GM12864 (cell line): ENCODE data around the gene KANK4.
"Not testable (repeated sequence)": the region's sequence is repeated elsewhere in the genome, so short reads cannot be mapped to it uniquely, and the experiment has no call there.

Experiments
- DNase-seq: peaks from one replicate; pipeline ENCODE4 v3.0.0-alpha.2; 2011; ENCODE audit warnings: low read depth
- H3K4me3 ChIP-seq: 2 replicates; pipeline ENCODE4 v1.5.1; 2011; ENCODE audit warnings: mild to moderate bottlenecking, low read depth, low read length, control low read depth
- CTCF ChIP-seq: IDR thresholded peaks from 2 replicates; pipeline ENCODE4 v1.5.1; 2011; ENCODE audit warnings: low read depth, mild to moderate bottlenecking, moderate library complexity, low read length, control low read depth, inconsistent platforms; ENCODE audit errors: missing control alignments

Gene KANK4

GRCh38 chr1:62259551-62259950, 59.7 kb downstream of the KANK4 start:
- no peak for TF ChIP-seq CTCF
- no peak for DNase-seq
- H3K4me3 ChIP-seq, result no peak overlapping the region

DNA sequence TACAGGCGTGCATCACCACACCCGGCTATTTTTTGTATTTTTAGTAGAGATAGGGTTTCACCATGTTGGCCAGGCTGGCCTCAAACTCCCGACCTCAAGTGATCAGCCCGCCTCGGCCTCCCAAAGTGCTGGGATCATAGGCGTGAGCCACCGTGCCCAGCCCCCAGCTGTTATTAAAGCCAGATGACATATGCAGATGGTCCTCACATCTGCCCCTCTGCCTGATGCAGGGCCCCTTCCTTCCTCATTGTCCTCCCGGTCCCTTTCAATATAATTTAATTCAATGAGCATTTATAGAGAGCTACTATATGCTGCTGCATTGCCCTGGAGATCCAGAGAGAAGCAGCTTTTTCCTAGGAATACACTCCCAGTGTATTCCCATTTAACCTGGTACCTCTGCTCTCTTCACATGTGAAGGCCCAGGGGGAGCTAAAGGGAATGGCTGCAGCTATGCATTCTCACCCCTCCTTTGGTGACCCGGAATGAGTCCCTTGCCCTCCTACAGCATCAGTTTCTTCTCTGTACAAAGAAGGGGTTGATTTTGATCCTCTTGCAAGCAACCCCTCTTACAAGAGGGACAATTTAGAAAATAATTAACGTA, 69.0 kb downstream of the KANK4 start:
- TF ChIP-seq CTCF, result no peak
- no peak overlapping the region for H3K4me3 ChIP-seq
- DNase-seq, result no peak

DNA sequence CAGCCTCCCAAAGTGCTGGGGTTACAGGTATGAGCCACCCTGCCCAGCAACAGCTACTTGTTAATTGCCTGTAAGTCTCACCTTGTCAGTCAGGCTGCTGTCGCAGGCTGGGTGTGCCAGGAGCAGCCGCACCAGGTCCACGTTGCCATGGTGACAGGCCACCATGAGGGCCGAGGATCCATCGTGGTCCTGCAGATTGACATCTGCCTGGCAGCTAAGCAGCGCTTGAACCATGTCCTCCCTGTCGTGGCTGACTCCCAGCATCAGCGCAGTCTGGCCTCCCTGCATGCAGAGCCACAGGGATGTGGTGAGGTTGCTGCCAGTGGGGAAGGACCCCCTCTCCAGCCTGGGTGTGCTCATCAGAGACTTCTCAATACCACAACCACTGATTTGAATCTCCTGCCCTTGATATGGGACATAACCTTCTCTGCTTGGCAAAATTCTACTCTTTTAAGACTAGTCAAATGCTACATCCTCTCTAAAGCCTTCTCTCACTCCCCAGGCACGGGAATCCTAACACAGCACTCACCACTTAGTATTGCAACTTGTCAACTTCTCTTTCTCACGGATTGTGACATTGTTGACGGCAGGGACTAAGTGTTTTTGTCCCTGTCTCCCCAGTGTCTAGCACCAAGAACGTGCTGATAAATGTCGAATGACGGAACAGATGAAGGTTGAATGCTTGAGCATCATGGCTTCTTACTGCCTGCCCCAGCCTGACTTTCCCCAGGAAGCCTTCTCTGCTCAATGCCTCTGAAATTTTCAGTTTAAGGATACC, 71.7 kb downstream of the KANK4 start:
- H3K4me3 ChIP-seq, result no peak overlapping the region
- TF ChIP-seq CTCF, result no peak
- DNase-seq, result no peak

GRCh38 chr1:62245201-62245600, 74.0 kb downstream of the KANK4 start:
- no peak overlapping the region for H3K4me3 ChIP-seq
- TF ChIP-seq CTCF, result no peak
- no peak for DNase-seq

GRCh38 chr1:62244380-62244779, 74.9 kb downstream of the KANK4 start:
- not testable (repeated sequence) for DNase-seq, H3K4me3 ChIP-seq

DNA sequence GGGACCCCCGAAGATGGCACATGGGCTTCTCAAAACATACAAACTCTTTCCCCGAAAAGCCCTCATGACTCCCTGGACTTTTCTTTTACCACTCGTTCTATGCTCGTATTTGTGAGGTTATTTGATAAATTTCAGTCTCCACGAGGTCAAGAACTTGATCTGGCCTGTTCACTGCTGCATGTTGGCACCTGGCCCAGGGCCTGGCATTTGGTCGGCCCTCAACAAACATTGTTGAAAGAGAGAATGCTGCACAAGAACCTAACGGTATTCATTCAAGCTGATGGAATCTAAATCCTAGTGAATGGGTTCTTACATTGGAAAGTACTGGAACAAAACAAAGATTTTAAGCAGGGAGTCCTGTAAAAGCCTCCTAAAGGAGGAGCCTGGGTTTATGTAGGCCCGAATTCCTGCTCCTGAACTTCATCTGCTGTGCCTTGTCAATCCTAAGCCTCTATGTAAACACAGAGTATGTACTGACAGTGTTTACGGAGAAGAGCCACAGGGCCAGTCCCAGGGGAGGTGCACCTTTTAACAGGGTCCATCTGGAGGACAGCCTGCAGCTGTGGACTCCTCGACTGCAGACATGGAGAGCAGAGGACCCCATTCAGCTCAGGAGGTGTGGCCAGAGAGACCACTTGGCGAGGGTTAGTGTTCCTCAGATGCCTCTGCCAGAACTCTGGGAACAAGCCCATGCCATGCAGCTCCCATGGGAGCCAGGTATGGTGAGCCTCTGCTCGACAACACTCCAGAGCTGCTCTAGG, 77.7 kb downstream of the KANK4 start:
- H3K4me3 ChIP-seq, result no peak overlapping the region
- no peak for DNase-seq
- no peak for TF ChIP-seq CTCF

DNA sequence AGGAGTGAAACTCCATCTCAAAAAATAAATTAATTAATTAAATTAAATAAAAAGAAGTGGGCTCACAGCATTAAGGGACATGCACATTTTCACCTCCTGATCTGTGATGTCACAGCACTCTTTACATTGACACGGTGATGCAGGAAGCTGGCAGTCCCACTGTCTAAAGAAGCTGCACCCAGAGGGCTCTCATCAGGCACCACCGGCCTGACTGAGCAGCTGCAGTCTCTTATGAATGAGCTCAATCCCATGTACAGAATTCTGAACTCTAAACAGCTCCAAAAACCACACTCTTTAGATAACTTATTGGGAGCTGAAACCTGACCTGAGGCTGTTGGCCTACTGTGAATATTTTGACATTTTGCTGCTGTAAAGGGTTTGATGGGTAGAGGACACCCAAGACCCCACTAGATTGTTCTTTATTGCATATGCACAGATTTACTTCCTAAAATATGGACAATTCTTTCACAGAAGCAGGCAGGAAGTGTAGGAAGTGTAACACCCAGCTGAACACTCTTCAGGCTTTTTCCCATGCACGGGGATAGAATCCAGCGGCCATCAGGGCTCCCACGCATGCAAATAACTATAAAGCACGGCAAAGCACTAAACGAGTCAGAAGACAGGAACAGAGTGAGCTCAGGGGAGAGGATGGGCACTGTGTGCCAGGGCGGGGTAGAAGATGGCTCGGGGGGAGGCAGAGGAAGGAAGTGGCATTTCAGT, 78.4 kb downstream of the KANK4 start:
- no peak for DNase-seq
- H3K4me3 ChIP-seq, result no peak overlapping the region
- no peak for TF ChIP-seq CTCF

DNA sequence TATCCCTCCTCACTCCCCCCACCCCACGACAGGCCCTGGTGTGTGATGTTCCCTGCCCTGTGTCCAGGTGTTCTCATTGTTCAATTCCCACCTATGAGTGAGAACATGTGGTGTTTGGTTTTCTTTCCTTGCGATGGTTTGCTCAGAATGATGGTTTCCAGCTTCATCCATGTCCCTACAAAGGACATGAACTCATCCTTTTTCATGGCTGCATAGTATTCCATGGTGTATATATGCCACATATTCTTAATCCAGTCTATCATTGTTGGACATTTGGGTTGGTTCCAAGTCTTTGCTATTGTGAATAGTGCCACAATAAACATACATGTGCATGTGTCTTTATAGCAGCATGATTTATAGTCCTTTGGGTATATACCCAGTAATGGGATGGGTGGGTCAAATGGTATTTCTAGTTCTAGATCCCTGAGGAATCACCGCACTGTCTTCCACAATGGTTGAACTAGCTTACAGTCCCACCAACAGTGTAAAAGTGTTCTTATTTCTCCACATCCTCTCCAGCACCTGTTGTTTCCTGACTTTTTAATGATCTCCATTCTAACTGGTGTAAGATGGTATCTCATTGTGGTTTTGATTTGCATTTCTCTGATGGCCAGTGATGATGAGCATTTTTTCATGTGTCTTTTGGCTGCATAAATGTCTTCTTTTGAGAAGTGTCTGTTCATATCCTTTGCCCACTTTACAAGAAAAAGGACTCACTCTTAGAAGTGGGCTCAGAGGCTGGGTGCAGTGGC, 79.4 kb downstream of the KANK4 start:
- H3K4me3 ChIP-seq, DNase-seq: not testable (repeated sequence)
